GM13977 (cell line): ENCODE measurements around the gene KIAA1586.

Source experiments
- DNase-seq: peaks from one replicate; pipeline ENCODE4 v3.0.0; 2012; ENCODE audit warnings: low spot score
- in situ Hi-C: fragments of 300-500 bp; cut with MboI; formaldehyde crosslinking; loops from one replicate; pipeline ENCODE4 v1.12.0; 2022; ENCODE audit warnings: low sequenced_read_pairs, low pct_unique_long_range_greater_than_20kb, mixed read lengths, inconsistent platforms; ENCODE audit not compliant: unreplicated experiment
- TF ChIP-seq, protein P1 (sequence below): IDR thresholded peaks from 2 replicates; pipeline ENCODE4 v1.5.1; 2012; ENCODE audit warnings: mild to moderate bottlenecking, control low read depth; ENCODE audit not compliant: insufficient read depth; ENCODE audit errors: extremely low read depth, missing control alignments

The KIAA1586 gene

DNA sequence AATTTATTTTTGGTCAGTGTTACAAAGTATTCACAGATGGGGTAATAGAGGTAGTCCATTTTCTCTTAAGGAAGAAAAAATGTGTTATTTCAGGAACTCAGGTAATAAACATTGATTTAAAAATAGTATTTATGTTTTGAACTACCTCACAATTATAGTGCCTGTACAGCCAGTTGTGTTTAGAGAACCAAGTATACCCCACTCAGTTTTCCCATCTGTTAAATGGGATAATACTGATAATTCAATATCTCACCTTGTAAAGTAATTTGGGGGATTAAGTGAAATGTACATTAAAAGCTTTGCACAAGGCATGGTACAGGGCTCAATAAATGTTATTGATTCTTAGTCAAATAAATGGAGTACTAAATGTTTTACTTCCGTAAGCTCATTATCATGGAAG is 48.2 kb downstream of the KIAA1586 start:
- in situ Hi-C loops = no loop called here
- DNase-seq = no peak
- TF ChIP-seq, protein P1, sequence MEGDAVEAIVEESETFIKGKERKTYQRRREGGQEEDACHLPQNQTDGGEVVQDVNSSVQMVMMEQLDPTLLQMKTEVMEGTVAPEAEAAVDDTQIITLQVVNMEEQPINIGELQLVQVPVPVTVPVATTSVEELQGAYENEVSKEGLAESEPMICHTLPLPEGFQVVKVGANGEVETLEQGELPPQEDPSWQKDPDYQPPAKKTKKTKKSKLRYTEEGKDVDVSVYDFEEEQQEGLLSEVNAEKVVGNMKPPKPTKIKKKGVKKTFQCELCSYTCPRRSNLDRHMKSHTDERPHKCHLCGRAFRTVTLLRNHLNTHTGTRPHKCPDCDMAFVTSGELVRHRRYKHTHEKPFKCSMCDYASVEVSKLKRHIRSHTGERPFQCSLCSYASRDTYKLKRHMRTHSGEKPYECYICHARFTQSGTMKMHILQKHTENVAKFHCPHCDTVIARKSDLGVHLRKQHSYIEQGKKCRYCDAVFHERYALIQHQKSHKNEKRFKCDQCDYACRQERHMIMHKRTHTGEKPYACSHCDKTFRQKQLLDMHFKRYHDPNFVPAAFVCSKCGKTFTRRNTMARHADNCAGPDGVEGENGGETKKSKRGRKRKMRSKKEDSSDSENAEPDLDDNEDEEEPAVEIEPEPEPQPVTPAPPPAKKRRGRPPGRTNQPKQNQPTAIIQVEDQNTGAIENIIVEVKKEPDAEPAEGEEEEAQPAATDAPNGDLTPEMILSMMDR = no peak

DNA sequence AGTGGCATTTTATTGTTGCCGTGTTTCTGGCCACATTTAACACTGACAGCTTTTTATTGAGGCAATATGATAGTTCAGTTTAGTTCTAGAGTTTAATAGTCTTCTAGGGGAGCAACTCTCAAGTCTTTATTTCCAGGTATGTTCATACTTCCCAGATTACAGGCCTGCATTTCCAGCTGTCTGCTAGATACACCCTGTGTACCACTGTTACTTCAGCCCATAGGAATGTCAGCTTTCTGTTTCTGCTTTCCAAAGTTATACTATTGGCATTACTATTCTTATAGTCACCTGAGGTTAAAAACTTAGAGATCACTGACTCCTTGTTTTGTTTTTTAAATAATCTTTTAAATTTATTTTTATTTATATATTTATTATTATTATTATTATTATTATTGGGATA is 51.1 kb downstream of the KIAA1586 start:
- no peak for DNase-seq
- in situ Hi-C loops = no loop called here
- TF ChIP-seq, protein P1 = no peak

DNA sequence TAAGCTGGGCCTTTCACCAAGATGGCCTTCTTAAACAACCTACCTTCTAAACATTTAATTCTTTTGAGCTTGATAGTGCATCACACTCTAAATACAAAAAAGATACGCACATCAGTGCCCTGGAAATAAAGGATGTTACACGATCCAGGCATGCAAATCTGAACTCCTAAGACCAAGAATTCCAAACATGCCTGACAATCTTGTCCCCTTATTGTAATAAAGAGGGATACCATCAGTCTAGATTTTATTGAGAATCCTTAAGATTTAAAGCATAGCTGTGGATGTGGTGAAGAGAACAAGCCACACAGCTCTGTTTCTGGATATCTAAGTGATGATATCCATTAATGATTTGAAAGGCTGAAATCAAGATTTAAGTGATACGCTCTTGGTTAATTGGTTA is 56.5 kb downstream of the KIAA1586 start:
- DNase-seq = no peak
- in situ Hi-C loops = no loop called here
- TF ChIP-seq, protein P1 = no peak

DNA sequence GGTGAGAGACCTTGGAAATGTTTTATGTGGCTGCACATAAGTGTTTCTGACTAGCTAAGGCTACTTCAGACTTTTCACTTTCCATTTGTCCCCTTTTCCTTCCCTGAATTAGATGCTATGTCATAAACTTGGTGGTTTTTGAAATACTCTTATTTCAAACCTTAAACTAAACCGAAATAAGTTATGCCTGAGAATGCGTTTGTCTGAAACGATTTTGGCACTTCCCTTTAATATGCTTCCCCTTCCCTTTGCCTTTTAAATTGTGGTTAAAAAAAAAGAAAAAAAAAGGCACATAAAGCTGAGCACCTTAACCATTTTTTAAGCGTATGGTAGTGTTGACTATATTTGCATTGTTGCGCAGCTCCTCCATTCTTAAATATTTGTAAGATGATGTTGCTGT is 57.8 kb downstream of the KIAA1586 start:
- TF ChIP-seq, protein P1 = no peak
- in situ Hi-C loops = no loop called here
- no peak for DNase-seq
